NCI-H526 treated with DMSO at 0.1 percent for 48 hours (cell line): ENCODE measurements around the gene HSPA6.
"Not testable (repeated sequence)": the region's sequence is repeated elsewhere in the genome, so short reads cannot be mapped to it uniquely, and the experiment has no call there.

ENCODE experiments used
- DNase-seq: peaks from one replicate; lab custom pipeline; 2025; lab: John Stamatoyannopoulos, UW

Gene HSPA6

GRCh38 chr1:161503394-161503748 is 21.0 kb upstream of the HSPA6 start:
- no peak for DNase-seq

- DNase-seq: no peak
Measured at GRCh38 chr1:161505686-161506085, 18.7 kb upstream of the HSPA6 start.

- no peak for DNase-seq
Measured at GRCh38 chr1:161506336-161507223, 17.8 kb upstream of the HSPA6 start.

GRCh38 chr1:161510477-161510876 is 13.9 kb upstream of the HSPA6 start:
- no peak for DNase-seq

- DNase-seq: no peak
Measured at GRCh38 chr1:161511018-161511755, 13.2 kb upstream of the HSPA6 start.

- no peak for DNase-seq
Measured at GRCh38 chr1:161511756-161512060, 12.6 kb upstream of the HSPA6 start.

GRCh38 chr1:161512636-161513447 is 11.5 kb upstream of the HSPA6 start:
- not testable (repeated sequence) for DNase-seq

- DNase-seq: not testable (repeated sequence)
Measured at GRCh38 chr1:161513448-161513780, 10.9 kb upstream of the HSPA6 start.

GRCh38 chr1:161513953-161514352 is 10.4 kb upstream of the HSPA6 start:
- DNase-seq: not testable (repeated sequence)

GRCh38 chr1:161523041-161523816 is 1.1 kb upstream of the HSPA6 start:
- DNase-seq: not testable (repeated sequence)

GRCh38 chr1:161524742-161525291 is 477 bp downstream of the HSPA6 start:
- not testable (repeated sequence) for DNase-seq

GRCh38 chr1:161525321-161525720 is 981 bp downstream of the HSPA6 start:
- not testable (repeated sequence) for DNase-seq

GRCh38 chr1:161525918-161526317 is 1.6 kb downstream of the HSPA6 start:
- not testable (repeated sequence) for DNase-seq

- not testable (repeated sequence) for DNase-seq
Measured at GRCh38 chr1:161528550-161528949, 4.2 kb downstream of the HSPA6 start.

GRCh38 chr1:161529463-161530104 is 5.2 kb downstream of the HSPA6 start:
- not testable (repeated sequence) for DNase-seq

GRCh38 chr1:161530158-161530557 is 5.8 kb downstream of the HSPA6 start:
- peak; percentile 84 for DNase-seq

- DNase-seq: peak; percentile 98
Measured at GRCh38 chr1:161530671-161531641, 6.6 kb downstream of the HSPA6 start.

- no peak for DNase-seq
Measured at GRCh38 chr1:161531986-161532643, 7.8 kb downstream of the HSPA6 start.
